Epidermal melanocyte (primary cell): ENCODE data around the gene AKAP5.

ENCODE experiments used
- DNase-seq: peaks from one replicate; pipeline ENCODE4 v3.0.0; 2011; ENCODE audit warnings: low spot score; ENCODE audit not compliant: insufficient read length

The AKAP5 gene

GRCh38 chr14:64465191-64465822 is at the start of gene AKAP5:
Gene AKAP5 (plus strand): TSS chr14:64465499. CDS start chr14:64468395, 2,896 bp downstream.
- no peak for DNase-seq

- DNase-seq: no peak
Observed at GRCh38 chr14:64416348-64416932, 48.9 kb upstream of the AKAP5 start.

- no peak for DNase-seq
Observed at GRCh38 chr14:64417055-64417770, 48.1 kb upstream of the AKAP5 start.

- no peak for DNase-seq
Observed at GRCh38 chr14:64417771-64418125, 47.6 kb upstream of the AKAP5 start.

GRCh38 chr14:64419003-64419402 is 46.3 kb upstream of the AKAP5 start:
- no peak for DNase-seq

- no peak for DNase-seq
Observed at GRCh38 chr14:64421166-64421565, 44.1 kb upstream of the AKAP5 start.

- no peak for DNase-seq
Observed at GRCh38 chr14:64422005-64422404, 43.3 kb upstream of the AKAP5 start.

- no peak for DNase-seq
Observed at GRCh38 chr14:64422756-64423155, 42.5 kb upstream of the AKAP5 start.

- no peak for DNase-seq
Observed at GRCh38 chr14:64423987-64424386, 41.3 kb upstream of the AKAP5 start.

GRCh38 chr14:64434528-64434927 is 30.8 kb upstream of the AKAP5 start:
- no peak for DNase-seq

- DNase-seq: peak; percentile 36
Observed at GRCh38 chr14:64438181-64438841, 27.0 kb upstream of the AKAP5 start.

- DNase-seq: no peak
Observed at GRCh38 chr14:64439141-64439540, 26.2 kb upstream of the AKAP5 start.

GRCh38 chr14:64440494-64440893 is 24.8 kb upstream of the AKAP5 start:
- no peak for DNase-seq

- no peak for DNase-seq
Observed at GRCh38 chr14:64442300-64442988, 22.9 kb upstream of the AKAP5 start.

GRCh38 chr14:64444140-64444539 is 21.2 kb upstream of the AKAP5 start:
- DNase-seq: no peak

- no peak for DNase-seq
Observed at GRCh38 chr14:64444984-64445845, 20.1 kb upstream of the AKAP5 start.

- no peak for DNase-seq
Observed at GRCh38 chr14:64447876-64448670, 17.2 kb upstream of the AKAP5 start.

- DNase-seq: no peak
Observed at GRCh38 chr14:64450255-64450654, 15.0 kb upstream of the AKAP5 start.

- DNase-seq: no peak
Observed at GRCh38 chr14:64454671-64455070, 10.6 kb upstream of the AKAP5 start.
